GM23338 (cell line): ENCODE results near the gene RECQL. TPM values are rescaled to one million over a fixed set of nuclear protein-coding genes. Genes with fewer than 3 reads are reported as not detected.

Experiments
- ATAC-seq: fragments of 200-7000 bp; cut with Tn5 transposase; 3 replicates; pipeline ENCODE4 v1.9.1; 2020
- DNase-seq: peaks from one replicate; pipeline ENCODE4 v3.0.0-alpha.2; 2015; ENCODE audit warnings: low spot score
- H2AFZ ChIP-seq: fragments of 200-600 bp; sonication (generic); 2 replicates; pipeline ENCODE4 v1.8.0; 2016; ENCODE audit warnings: antibody characterized with exemption, mild to moderate bottlenecking, moderate library complexity
- H3F3A ChIP-seq: fragments of 200-600 bp; sonication (generic); replicated peaks from 2 replicates; pipeline ENCODE4 v1.8.0; 2017; ENCODE audit warnings: antibody characterized with exemption, mixed run types, low read depth
- H3K27ac ChIP-seq: fragments of 200-600 bp; sonication (generic); 2 replicates; pipeline ENCODE4 v1.6.1; 2016; ENCODE audit warnings: low read depth
- H3K27me3 ChIP-seq: fragments of 200-600 bp; sonication (generic); 2 replicates; pipeline ENCODE4 v1.8.0; 2016; ENCODE audit warnings: mild to moderate bottlenecking, mixed run types, moderate library complexity; ENCODE audit not compliant: insufficient read depth
- H3K36me3 ChIP-seq: fragments of 200-600 bp; sonication (generic); 2 replicates; pipeline ENCODE4 v1.8.0; 2016; ENCODE audit warnings: mild to moderate bottlenecking; ENCODE audit not compliant: insufficient read depth
- H3K4me1 ChIP-seq: fragments of 200-600 bp; sonication (generic); 2 replicates; pipeline ENCODE4 v1.8.0; 2016; ENCODE audit warnings: mild to moderate bottlenecking, moderate library complexity; ENCODE audit not compliant: insufficient read depth
- H3K4me2 ChIP-seq: fragments of 200-600 bp; sonication (generic); 2 replicates; pipeline ENCODE4 v1.7.1; 2017; ENCODE audit warnings: mixed run types
- H3K4me3 ChIP-seq: fragments of 200-600 bp; sonication (generic); 2 replicates; pipeline ENCODE4 v1.6.1; 2016; ENCODE audit warnings: mixed run types
- H3K79me2 ChIP-seq: fragments of 200-600 bp; sonication (generic); replicated peaks from 2 replicates; pipeline ENCODE4 v1.8.0; 2017; ENCODE audit warnings: mild to moderate bottlenecking; ENCODE audit not compliant: insufficient read depth
- H3K9me2 ChIP-seq: fragments of 200-600 bp; sonication (generic); 2 replicates; pipeline ENCODE4 v1.8.0; 2017; ENCODE audit not compliant: insufficient read depth
- H4K20me1 ChIP-seq: fragments of 200-600 bp; sonication (generic); replicated peaks from 2 replicates; pipeline ENCODE4 v1.8.0; 2017; ENCODE audit warnings: mild to moderate bottlenecking; ENCODE audit not compliant: insufficient read depth
- H3K27ac Mint-ChIP-seq: 2 replicates; pipeline ENCODE4 v1.8.0; 2020; ENCODE audit warnings: inconsistent platforms, mild to moderate bottlenecking, moderate library complexity, mixed read lengths
- H3K27me3 Mint-ChIP-seq: 3 replicates; pipeline ENCODE4 v1.8.0; 2022; ENCODE audit warnings: low read depth, mild to moderate bottlenecking, moderate library complexity, mixed read lengths, inconsistent platforms; ENCODE audit not compliant: insufficient read depth, poor library complexity
- H3K36me3 Mint-ChIP-seq: 3 replicates; pipeline ENCODE4 v1.8.0; 2021; ENCODE audit warnings: low read depth, mild to moderate bottlenecking, inconsistent platforms, moderate library complexity, mixed read lengths
- H3K4me1 Mint-ChIP-seq: 3 replicates; pipeline ENCODE4 v1.8.0; 2020; ENCODE audit warnings: mild to moderate bottlenecking, inconsistent platforms, mixed read lengths
- H3K4me3 Mint-ChIP-seq: 3 replicates; pipeline ENCODE4 v1.8.0; 2021; ENCODE audit warnings: moderate library complexity, mild to moderate bottlenecking, inconsistent platforms, mixed read lengths
- H3K9me3 Mint-ChIP-seq: 3 replicates; pipeline ENCODE4 v1.8.0; 2020; ENCODE audit warnings: moderate library complexity, mild to moderate bottlenecking, inconsistent platforms, mixed read lengths
- CREB1 ChIP-seq: fragments of 250-450 bp; sonication (Bioruptor Pico); IDR thresholded peaks from 2 replicates; pipeline ENCODE4 v1.5.0; 2020; ENCODE audit warnings: low read depth, mild to moderate bottlenecking, moderate library complexity
- CTCF ChIP-seq, 2 experiments: fragments of 200-600 bp in 1 of 2; sonication (generic) in 1 of 2; conservative IDR thresholded peaks; 2 replicates each; pipeline versions ENCODE4 v1.5.1 to v1.6.1; 2016 to 2017; ENCODE audit warnings: antibody characterized with exemption in 2 of 2, low read depth in 2 of 2, mild to moderate bottlenecking in 2 of 2, moderate library complexity in 1 of 2
- EZH2phosphoT487 ChIP-seq: fragments of 200-600 bp; sonication (generic); IDR thresholded peaks from one replicate; pipeline ENCODE4 v1.8.1; 2018; ENCODE audit warnings: antibody characterized with exemption; ENCODE audit not compliant: unreplicated experiment
- JUNB ChIP-seq: IDR thresholded peaks from one replicate; pipeline ENCODE4 v1.6.1; 2016; ENCODE audit warnings: antibody characterized with exemption; ENCODE audit not compliant: unreplicated experiment
- NANOG ChIP-seq: IDR thresholded peaks from 2 replicates; pipeline ENCODE4 v1.6.1; 2016; ENCODE audit warnings: antibody characterized with exemption, borderline replicate concordance
- STAT1 ChIP-seq: IDR thresholded peaks from one replicate; pipeline ENCODE4 v1.6.1; 2016; ENCODE audit warnings: antibody characterized with exemption; ENCODE audit not compliant: unreplicated experiment
- ZNF114 ChIP-seq: fragments of 250-450 bp; sonication (Bioruptor Pico); IDR thresholded peaks from 2 replicates; pipeline ENCODE4 v1.5.0; 2020; ENCODE audit warnings: mild to moderate bottlenecking, moderate library complexity
- polyA plus RNA-seq: library from polyadenylated mRNA; unstranded; fragments of >200 nt; fragmentation: Nextera tagmentation; extraction: Ambion mirVana; gene quantifications from 2 replicates; pipeline ENCODE4 v1.2.1, GENCODE V29; 2016
- total RNA-seq: library from RNA; depleted of rRNA; stranded (reverse); fragments of >200 nt; shearing (Covaris generic); gene quantifications from 2 replicates; pipeline ENCODE4 v1.2.3, GENCODE V29; 2014
- TF ChIP-seq, protein P1 (sequence below): IDR thresholded peaks from one replicate; pipeline ENCODE4 v1.6.1; 2018; ENCODE audit warnings: antibody characterized with exemption; ENCODE audit not compliant: unreplicated experiment
- TF ChIP-seq, protein P2 (sequence below): IDR thresholded peaks from 2 replicates; pipeline ENCODE4 v1.6.1; 2016; ENCODE audit warnings: antibody characterized with exemption

RECQL gene
- total and polyA plus RNA-seq, 2 experiments from 2014 or later: 17.4 to 47.2 TPM

DNA sequence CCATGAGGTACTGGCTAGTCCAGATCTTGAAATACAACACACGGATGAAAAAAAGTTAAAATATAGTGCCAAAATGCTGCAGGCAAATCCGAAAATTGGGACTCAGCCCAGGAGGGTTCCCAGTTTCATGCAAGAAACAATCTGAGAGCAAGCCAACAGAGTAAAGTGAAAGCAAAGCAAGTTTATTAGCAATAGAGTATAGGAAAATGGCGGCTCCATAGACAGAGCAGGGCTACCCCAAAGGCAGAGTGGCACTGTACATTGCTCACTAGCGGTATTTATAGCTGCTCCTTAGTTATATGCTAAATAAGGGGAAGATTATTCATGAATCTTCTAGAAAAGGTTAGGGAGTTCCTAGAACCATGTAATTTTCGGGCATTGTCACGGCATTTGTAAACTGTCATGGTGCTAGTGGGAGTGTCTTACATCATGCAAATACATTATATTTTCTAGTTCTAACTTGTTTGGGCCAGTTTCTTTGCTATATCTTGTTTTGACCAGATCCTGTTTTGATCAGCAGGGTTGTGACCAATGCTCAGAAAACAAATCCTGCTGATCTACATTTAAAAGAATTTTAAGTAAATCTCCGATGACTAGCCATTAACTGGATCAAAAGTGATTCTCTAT lies 29.1 kb downstream of the RECQL start:
- Histone ChIP-seq H3K79me2 (no peaks in the 10 kb centered on the region), H3K9me2 (no peaks in the 10 kb centered on the region), H3K27me3 (no peaks in the 10 kb centered on the region), H3K4me1 (no peaks in the 10 kb centered on the region), H3K27ac (no peak overlapping the region), H2AFZ (no peak overlapping the region), H3F3A (no peaks in the 10 kb centered on the region), H4K20me1 (no peaks in the 10 kb centered on the region), H3K36me3 (0 out of 2 replicates have a peak, but pooled peaks cover 2% of the 10 kb centered on the region), H3K4me2 (no peak overlapping the region), H3K4me3 (no peak overlapping the region)
- H3K27ac Mint-ChIP-seq: no peak overlapping the region
- no peak for DNase-seq
- TF ChIP-seq EZH2phosphoT487: no peak
- H3K27me3 Mint-ChIP-seq: no peaks in the 10 kb centered on the region
- no peaks in the 10 kb centered on the region for H3K4me1 Mint-ChIP-seq
- H3K9me3 Mint-ChIP-seq: no peaks in the 10 kb centered on the region
- H3K4me3 Mint-ChIP-seq: no peak overlapping the region
- H3K36me3 Mint-ChIP-seq: peaks cover 23% of the 10 kb centered on the region; the same call in 2 of the 3 replicates
- no peak for ATAC-seq

DNA sequence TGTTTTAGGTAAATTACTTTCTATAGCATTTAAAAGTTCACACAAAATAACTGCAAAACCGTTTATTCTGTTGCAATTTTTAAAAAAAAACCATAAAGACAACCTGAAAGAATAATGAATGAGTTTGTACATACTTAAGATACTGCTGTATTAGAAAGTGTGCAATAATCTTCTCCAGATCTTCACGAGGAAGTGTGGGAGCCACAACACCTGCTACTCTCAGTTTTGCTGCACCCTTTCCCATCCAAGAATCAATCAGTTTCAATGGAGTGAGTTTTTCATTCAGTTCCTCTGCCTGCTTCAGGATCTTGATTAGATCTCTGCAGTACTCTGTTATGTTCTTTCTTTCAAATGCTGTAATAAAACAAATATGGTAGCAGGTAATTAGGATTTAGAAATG lies 30.1 kb downstream of the RECQL start:
- Histone ChIP-seq H3F3A (no peaks in the 10 kb centered on the region), H3K27me3 (no peaks in the 10 kb centered on the region), H3K9me2 (no peaks in the 10 kb centered on the region), H2AFZ (no peak overlapping the region), H3K36me3 (0 out of 2 replicates have a peak, but pooled peaks cover 2% of the 10 kb centered on the region), H3K79me2 (no peaks in the 10 kb centered on the region), H3K4me1 (no peaks in the 10 kb centered on the region), H4K20me1 (no peaks in the 10 kb centered on the region), H3K4me2 (no peak overlapping the region), H3K4me3 (no peak overlapping the region), H3K27ac (no peak overlapping the region)
- H3K36me3 Mint-ChIP-seq: peaks cover 23% of the 10 kb centered on the region; the same call in 2 of the 3 replicates
- DNase-seq (no peak), ATAC-seq (no peak)
- H3K27ac Mint-ChIP-seq: no peak overlapping the region
- no peaks in the 10 kb centered on the region for H3K4me1 Mint-ChIP-seq
- no peaks in the 10 kb centered on the region for H3K27me3 Mint-ChIP-seq
- H3K9me3 Mint-ChIP-seq: no peaks in the 10 kb centered on the region
- no peak overlapping the region for H3K4me3 Mint-ChIP-seq
- TF ChIP-seq, protein P1, sequence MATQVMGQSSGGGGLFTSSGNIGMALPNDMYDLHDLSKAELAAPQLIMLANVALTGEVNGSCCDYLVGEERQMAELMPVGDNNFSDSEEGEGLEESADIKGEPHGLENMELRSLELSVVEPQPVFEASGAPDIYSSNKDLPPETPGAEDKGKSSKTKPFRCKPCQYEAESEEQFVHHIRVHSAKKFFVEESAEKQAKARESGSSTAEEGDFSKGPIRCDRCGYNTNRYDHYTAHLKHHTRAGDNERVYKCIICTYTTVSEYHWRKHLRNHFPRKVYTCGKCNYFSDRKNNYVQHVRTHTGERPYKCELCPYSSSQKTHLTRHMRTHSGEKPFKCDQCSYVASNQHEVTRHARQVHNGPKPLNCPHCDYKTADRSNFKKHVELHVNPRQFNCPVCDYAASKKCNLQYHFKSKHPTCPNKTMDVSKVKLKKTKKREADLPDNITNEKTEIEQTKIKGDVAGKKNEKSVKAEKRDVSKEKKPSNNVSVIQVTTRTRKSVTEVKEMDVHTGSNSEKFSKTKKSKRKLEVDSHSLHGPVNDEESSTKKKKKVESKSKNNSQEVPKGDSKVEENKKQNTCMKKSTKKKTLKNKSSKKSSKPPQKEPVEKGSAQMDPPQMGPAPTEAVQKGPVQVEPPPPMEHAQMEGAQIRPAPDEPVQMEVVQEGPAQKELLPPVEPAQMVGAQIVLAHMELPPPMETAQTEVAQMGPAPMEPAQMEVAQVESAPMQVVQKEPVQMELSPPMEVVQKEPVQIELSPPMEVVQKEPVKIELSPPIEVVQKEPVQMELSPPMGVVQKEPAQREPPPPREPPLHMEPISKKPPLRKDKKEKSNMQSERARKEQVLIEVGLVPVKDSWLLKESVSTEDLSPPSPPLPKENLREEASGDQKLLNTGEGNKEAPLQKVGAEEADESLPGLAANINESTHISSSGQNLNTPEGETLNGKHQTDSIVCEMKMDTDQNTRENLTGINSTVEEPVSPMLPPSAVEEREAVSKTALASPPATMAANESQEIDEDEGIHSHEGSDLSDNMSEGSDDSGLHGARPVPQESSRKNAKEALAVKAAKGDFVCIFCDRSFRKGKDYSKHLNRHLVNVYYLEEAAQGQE: no peak
- no peak for TF ChIP-seq JUNB
- TF ChIP-seq, protein P2, sequence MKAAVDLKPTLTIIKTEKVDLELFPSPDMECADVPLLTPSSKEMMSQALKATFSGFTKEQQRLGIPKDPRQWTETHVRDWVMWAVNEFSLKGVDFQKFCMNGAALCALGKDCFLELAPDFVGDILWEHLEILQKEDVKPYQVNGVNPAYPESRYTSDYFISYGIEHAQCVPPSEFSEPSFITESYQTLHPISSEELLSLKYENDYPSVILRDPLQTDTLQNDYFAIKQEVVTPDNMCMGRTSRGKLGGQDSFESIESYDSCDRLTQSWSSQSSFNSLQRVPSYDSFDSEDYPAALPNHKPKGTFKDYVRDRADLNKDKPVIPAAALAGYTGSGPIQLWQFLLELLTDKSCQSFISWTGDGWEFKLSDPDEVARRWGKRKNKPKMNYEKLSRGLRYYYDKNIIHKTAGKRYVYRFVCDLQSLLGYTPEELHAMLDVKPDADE: no peak
- TF ChIP-seq CTCF (conservative IDR thresholded peaks at IDR 0.05; ENCODE audit: low read depth in 2 of 2): no peak
- TF ChIP-seq CREB1 (CRISPR knock-in tag): no peak
- TF ChIP-seq ZNF114 (CRISPR knock-in tag): no peak
- no peak for TF ChIP-seq STAT1
- TF ChIP-seq NANOG: no peak
